SK-N-SH treated with all-trans-retinoic acid at 6 μM for 48 hours (cell line): ENCODE measurements around the gene PRICKLE1.

Experiments
- ATAC-seq: fragments of 200-7000 bp; cut with Tn5 transposase; 3 replicates; pipeline ENCODE4 v1.9.1; 2020; ENCODE audit warnings: mild to moderate bottlenecking, moderate library complexity
- ARNTL ChIP-seq: fragments of 450-650 bp; formaldehyde crosslinking; IDR thresholded peaks from 2 replicates; pipeline ENCODE4 v1.5.0; 2020; ENCODE audit warnings: low read depth, mild to moderate bottlenecking, moderate library complexity, borderline replicate concordance
- BACH2 ChIP-seq: fragments of 250-450 bp; sonication (Bioruptor Pico); IDR thresholded peaks from 2 replicates; pipeline ENCODE4 v1.9.0; 2021; ENCODE audit warnings: mild to moderate bottlenecking, borderline replicate concordance
- CREB5 ChIP-seq: fragments of 250-450 bp; sonication (Bioruptor Pico); IDR thresholded peaks from 2 replicates; pipeline ENCODE4 v1.5.1; 2020; ENCODE audit warnings: low read depth, mild to moderate bottlenecking, moderate library complexity
- CSDC2 ChIP-seq: fragments of 250-450 bp; sonication (Bioruptor Pico); IDR thresholded peaks from 2 replicates; pipeline ENCODE4 v1.5.0; 2020; ENCODE audit warnings: mild to moderate bottlenecking, moderate library complexity
- CSRNP3 ChIP-seq: fragments of 250-450 bp; sonication (Bioruptor Pico); IDR thresholded peaks from 2 replicates; pipeline ENCODE4 v1.5.1; 2021; ENCODE audit warnings: mild to moderate bottlenecking, moderate library complexity
- ESRRG ChIP-seq: fragments of 250-450 bp; sonication (Bioruptor Pico); IDR thresholded peaks from 2 replicates; pipeline ENCODE4 v1.6.1; 2021; ENCODE audit warnings: mild to moderate bottlenecking
- GLIS3 ChIP-seq: fragments of 250-450 bp; sonication (Bioruptor Pico); IDR thresholded peaks from 2 replicates; pipeline ENCODE4 v1.5.0; 2020; ENCODE audit warnings: mild to moderate bottlenecking, moderate library complexity
- ISL1 ChIP-seq: fragments of 250-450 bp; sonication (Bioruptor Pico); IDR thresholded peaks from 2 replicates; pipeline ENCODE4 v2.1.2; 2022; ENCODE audit warnings: mild to moderate bottlenecking, moderate library complexity
- OSR1 ChIP-seq: fragments of 250-450 bp; sonication (Bioruptor Pico); IDR thresholded peaks from 2 replicates; pipeline ENCODE4 v1.8.0; 2022; ENCODE audit warnings: moderate library complexity, mild to moderate bottlenecking, inconsistent platforms
- PATZ1 ChIP-seq: fragments of 250-450 bp; sonication (Bioruptor Pico); IDR thresholded peaks from 2 replicates; pipeline ENCODE4 v1.8.0; 2020; ENCODE audit warnings: mild to moderate bottlenecking, moderate library complexity, borderline replicate concordance
- POU6F1 ChIP-seq: fragments of 250-450 bp; sonication (Bioruptor Pico); IDR thresholded peaks from 2 replicates; pipeline ENCODE4 v1.8.0; 2021; ENCODE audit warnings: low read depth, mild to moderate bottlenecking, moderate library complexity, borderline replicate concordance
- PPARA ChIP-seq: fragments of 250-450 bp; sonication (Bioruptor Pico); IDR thresholded peaks from 2 replicates; pipeline ENCODE4 v1.5.0; 2020; ENCODE audit warnings: mild to moderate bottlenecking, borderline replicate concordance
- RARB ChIP-seq: fragments of 250-450 bp; sonication (Bioruptor Pico); IDR thresholded peaks from 2 replicates; pipeline ENCODE4 v1.8.0; 2021; ENCODE audit warnings: mild to moderate bottlenecking, moderate library complexity
- SNAI2 ChIP-seq: fragments of 250-450 bp; sonication (Bioruptor Pico); IDR thresholded peaks from 2 replicates; pipeline ENCODE4 v1.5.0; 2020; ENCODE audit warnings: mild to moderate bottlenecking, moderate library complexity
- TCF4 ChIP-seq: fragments of 250-450 bp; sonication (Bioruptor Pico); IDR thresholded peaks from 2 replicates; pipeline ENCODE4 v1.8.0; 2021; ENCODE audit warnings: mild to moderate bottlenecking, moderate library complexity, borderline replicate concordance
- TOX ChIP-seq: fragments of 250-450 bp; sonication (Bioruptor Pico); IDR thresholded peaks from 2 replicates; pipeline ENCODE4 v1.8.0; 2021; ENCODE audit warnings: mild to moderate bottlenecking, moderate library complexity, borderline replicate concordance
- TSHZ2 ChIP-seq: fragments of 250-450 bp; sonication (Bioruptor Pico); IDR thresholded peaks from 2 replicates; pipeline ENCODE4 v1.5.0; 2020; ENCODE audit warnings: mild to moderate bottlenecking, moderate library complexity
- ZFP3 ChIP-seq: fragments of 250-450 bp; sonication (Bioruptor Pico); IDR thresholded peaks from 2 replicates; pipeline ENCODE4 v1.5.0; 2020; ENCODE audit warnings: mild to moderate bottlenecking, moderate library complexity
- ZFP30 ChIP-seq: fragments of 450-650 bp; formaldehyde crosslinking; IDR thresholded peaks from 2 replicates; pipeline ENCODE4 v1.5.0; 2022; ENCODE audit warnings: mild to moderate bottlenecking, moderate library complexity
- ZNF565 ChIP-seq: fragments of 450-650 bp; formaldehyde crosslinking; conservative IDR thresholded peaks from 2 replicates; pipeline ENCODE4 v1.5.0; 2020; ENCODE audit warnings: low read depth, mild to moderate bottlenecking, moderate library complexity
- ZNF70 ChIP-seq: fragments of 450-650 bp; formaldehyde crosslinking; IDR thresholded peaks from 2 replicates; pipeline ENCODE4 v1.5.0; 2020; ENCODE audit warnings: mild to moderate bottlenecking, moderate library complexity
- ZNF8 ChIP-seq: fragments of 450-650 bp; formaldehyde crosslinking; IDR thresholded peaks from 2 replicates; pipeline ENCODE4 v1.5.0; 2020; ENCODE audit warnings: mild to moderate bottlenecking, moderate library complexity

The PRICKLE1 gene

GRCh38 chr12:42612231-42612613 is 22.7 kb upstream of the PRICKLE1 start:
- TF ChIP-seq ESRRG, result no peak
- TF ChIP-seq PPARA (CRISPR knock-in tag), result no peak
- TF ChIP-seq RARB (CRISPR knock-in tag), result no peak
- TF ChIP-seq POU6F1 (CRISPR knock-in tag), result no peak
- TF ChIP-seq TCF4 (CRISPR knock-in tag), result no peak
- no peak for TF ChIP-seq ZFP3
- TF ChIP-seq CSDC2, result no peak
- TF ChIP-seq CSRNP3, result no peak
- no peak for TF ChIP-seq ZNF565 (CRISPR knock-in tag)
- no peak for TF ChIP-seq TOX
- no peak for TF ChIP-seq PATZ1 (CRISPR knock-in tag)
- TF ChIP-seq ZFP30 (CRISPR knock-in tag), result no peak
- peak; percentile 59; the same call in 1 of the 2 replicates for TF ChIP-seq CREB5 (CRISPR knock-in tag)
- peak; percentile 88 for TF ChIP-seq ISL1 (CRISPR knock-in tag)
- TF ChIP-seq BACH2, result no peak
- no peak for TF ChIP-seq SNAI2 (CRISPR knock-in tag)
- no peak for ATAC-seq

- TF ChIP-seq ARNTL (no peak), ZNF70 (CRISPR knock-in tag) (no peak), TOX (no peak), CREB5 (CRISPR knock-in tag) (no peak), PATZ1 (CRISPR knock-in tag) (no peak), ESRRG (no peak), GLIS3 (CRISPR knock-in tag) (no peak), ISL1 (CRISPR knock-in tag) (no peak), ZNF565 (CRISPR knock-in tag) (no peak), PPARA (CRISPR knock-in tag) (no peak), CSDC2 (no peak), ZNF8 (CRISPR knock-in tag) (no peak), BACH2 (no peak), RARB (CRISPR knock-in tag) (no peak), TSHZ2 (CRISPR knock-in tag) (no peak), OSR1 (no peak), SNAI2 (CRISPR knock-in tag) (no peak)
- no peak for ATAC-seq
Observed at GRCh38 chr12:42611571-42612230, 22.2 kb upstream of the PRICKLE1 start.
